Neural cell (in vitro differentiated cells): ENCODE results near the gene USP3. TPM values are rescaled to one million over a fixed set of nuclear protein-coding genes. Genes with fewer than 3 reads are reported as not detected.

Experiments used
- H2AFZ ChIP-seq: fragments of 200-600, 300-800 bp; sonication (generic), shearing (Covaris generic); 2 replicates; pipeline ENCODE4 v1.6.0; 2014; ENCODE audit warnings: low read depth, mild to moderate bottlenecking, antibody characterized with exemption, low read length, moderate library complexity
- H3F3A ChIP-seq: fragments of 200-600 bp; shearing (Covaris generic); 2 replicates; pipeline ENCODE4 v1.6.1; 2016; ENCODE audit warnings: mild to moderate bottlenecking, moderate library complexity, mixed read lengths, antibody characterized with exemption, low read length; ENCODE audit not compliant: insufficient read depth, poor library complexity, severe bottlenecking
- H3K27ac ChIP-seq: fragments of 200-600, 300-800 bp; sonication (generic), shearing (Covaris generic); 2 replicates; pipeline ENCODE4 v1.5.1; 2014; ENCODE audit warnings: mild to moderate bottlenecking, low read length, moderate library complexity
- H3K27me3 ChIP-seq: fragments of 300-800, 200-600 bp; sonication (generic), shearing (Covaris generic); 2 replicates; pipeline ENCODE4 v1.6.0; 2014; ENCODE audit warnings: mild to moderate bottlenecking, low read depth, low read length, moderate library complexity; ENCODE audit not compliant: insufficient read depth
- H3K36me3 ChIP-seq: fragments of 300-800, 200-600 bp; sonication (generic), shearing (Covaris generic); 2 replicates; pipeline ENCODE4 v1.5.1; 2014; ENCODE audit warnings: mild to moderate bottlenecking, antibody characterized with exemption, low read length, moderate library complexity; ENCODE audit not compliant: insufficient read depth
- H3K4me2 ChIP-seq: fragments of 300-800, 200-600 bp; sonication (generic), shearing (Covaris generic); 2 replicates; pipeline ENCODE4 v1.6.0; 2014; ENCODE audit warnings: mild to moderate bottlenecking, low read length
- H3K4me3 ChIP-seq: fragments of 300-800, 200-600 bp; sonication (generic), shearing (Covaris generic); 2 replicates; pipeline ENCODE4 v1.5.1; 2014; ENCODE audit warnings: mild to moderate bottlenecking, low read length, moderate library complexity
- H3K79me2 ChIP-seq: fragments of 200-600 bp; shearing (Covaris generic); replicated peaks from 2 replicates; pipeline ENCODE4 v1.6.0; 2014; ENCODE audit warnings: mild to moderate bottlenecking, low read length, moderate library complexity; ENCODE audit not compliant: insufficient read depth
- H3K9ac ChIP-seq: fragments of 300-800, 200-600 bp; sonication (generic), shearing (Covaris generic); 2 replicates; pipeline ENCODE4 v1.6.1; 2016; ENCODE audit warnings: mild to moderate bottlenecking, low read length, mixed read lengths
- H3K9me2 ChIP-seq: fragments of 200-600 bp; shearing (Covaris generic); 2 replicates; pipeline ENCODE4 v1.6.1; 2016; ENCODE audit warnings: mild to moderate bottlenecking, low read length, mixed read lengths; ENCODE audit not compliant: insufficient read depth
- H3K9me3 ChIP-seq: fragments of 200-600, 300-800 bp; sonication (generic), shearing (Covaris generic); 2 replicates; pipeline ENCODE4 v1.6.1; 2016; ENCODE audit warnings: mild to moderate bottlenecking, mixed run types, low read length, moderate library complexity, mixed read lengths
- H4K20me1 ChIP-seq: fragments of 200-600 bp; shearing (Covaris generic); 2 replicates; pipeline ENCODE4 v1.6.1; 2016; ENCODE audit warnings: mild to moderate bottlenecking, mixed run types; ENCODE audit not compliant: insufficient read depth
- EP300 ChIP-seq: fragments of 450-650 bp; conservative IDR thresholded peaks from 2 replicates; pipeline ENCODE4 v1.6.1; 2014; ENCODE audit warnings: antibody characterized with exemption, mild to moderate bottlenecking, moderate library complexity; ENCODE audit not compliant: poor library complexity, severe bottlenecking
- EZH2 ChIP-seq: fragments of 200-600, 300-800 bp; shearing (Covaris generic), sonication (generic); IDR thresholded peaks from 2 replicates; pipeline ENCODE4 v1.6.1; 2014; ENCODE audit warnings: antibody characterized with exemption, low read length, borderline replicate concordance, mild to moderate bottlenecking; ENCODE audit not compliant: insufficient read depth, poor library complexity, severe bottlenecking
- MXI1 ChIP-seq: fragments of 450-650 bp; conservative IDR thresholded peaks from 2 replicates; pipeline ENCODE4 v1.6.1; 2014; ENCODE audit warnings: antibody characterized with exemption, mild to moderate bottlenecking; ENCODE audit not compliant: poor library complexity, severe bottlenecking
- POLR2AphosphoS5 ChIP-seq: IDR thresholded peaks from 2 replicates; pipeline ENCODE4 v1.6.1; 2012
- RAD21 ChIP-seq: fragments of 450-650 bp; conservative IDR thresholded peaks from 2 replicates; pipeline ENCODE4 v1.6.1; 2014; ENCODE audit warnings: antibody characterized with exemption, mild to moderate bottlenecking, moderate library complexity
- SMC3 ChIP-seq: fragments of 450-650 bp; conservative IDR thresholded peaks from 2 replicates; pipeline ENCODE4 v1.6.1; 2014; ENCODE audit warnings: antibody characterized with exemption, mild to moderate bottlenecking, moderate library complexity; ENCODE audit not compliant: poor library complexity
- TAF1 ChIP-seq: IDR thresholded peaks from 2 replicates; pipeline ENCODE4 v1.6.1; 2012; ENCODE audit warnings: low read depth
- polyA plus RNA-seq: library from polyadenylated mRNA; depleted of rRNA; stranded (reverse); fragments of >200 nt; gene quantifications from 2 replicates; pipeline ENCODE4 v1.2.3, GENCODE V29; 2014
- TF ChIP-seq, protein P1 (sequence below): IDR thresholded peaks from 2 replicates; pipeline ENCODE4 v1.6.1; 2012; ENCODE audit warnings: borderline replicate concordance
- TF ChIP-seq, protein P2 (sequence below): fragments of 450-650 bp; IDR thresholded peaks from 2 replicates; pipeline ENCODE4 v1.5.1; 2014; ENCODE audit warnings: antibody characterized with exemption, mild to moderate bottlenecking, moderate library complexity; ENCODE audit not compliant: poor library complexity, severe bottlenecking

The USP3 gene
- polyA plus RNA-seq, 1 donor from 2014 or later: 68.0 TPM

DNA sequence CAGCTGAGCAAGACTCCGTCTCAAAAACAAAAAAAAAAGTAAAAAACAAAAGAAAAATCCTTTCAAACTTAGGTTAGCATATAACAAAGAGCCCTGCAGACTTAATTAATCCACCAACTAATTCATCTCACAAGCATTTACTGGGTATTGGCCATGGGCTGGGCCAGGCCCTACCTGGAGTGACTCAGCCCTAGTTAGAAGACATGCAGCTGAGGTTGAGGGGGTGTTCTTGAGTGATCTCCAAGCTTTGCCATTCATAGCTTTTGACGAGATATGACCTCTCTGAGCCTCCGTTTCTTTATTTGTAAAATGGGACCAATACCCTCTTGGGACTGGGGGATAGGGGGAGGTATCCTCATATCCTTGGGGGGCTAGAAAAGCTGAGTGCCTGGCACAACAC is 100.6 kb downstream of the USP3 start:
- Histone ChIP-seq H3K79me2 (no peaks in the 10 kb centered on the region), H3K9ac (no peak overlapping the region), H3K9me3 (no peaks in the 10 kb centered on the region), H3K9me2 (no peaks in the 10 kb centered on the region), H3K27me3 (no peaks in the 10 kb centered on the region), H4K20me1 (no peaks in the 10 kb centered on the region), H3K27ac (no peak overlapping the region), H3F3A (no peaks in the 10 kb centered on the region), H3K4me2 (no peak overlapping the region), H2AFZ (no peak overlapping the region), H3K36me3 (peaks cover 8% of the 10 kb centered on the region), H3K4me3 (no peak overlapping the region)
- no peak for TF ChIP-seq SMC3
- TF ChIP-seq MXI1: no peak
- no peak for TF ChIP-seq EP300

- no peak overlapping the region for H3K27ac ChIP-seq
These were observed 101.4 kb downstream of the USP3 start for GRCh38 chr15:63605816-63606215.

GRCh38 chr15:63606308-63606707 is 101.9 kb downstream of the USP3 start:
- no peak overlapping the region for H3K27ac ChIP-seq
- TF ChIP-seq, protein P1, sequence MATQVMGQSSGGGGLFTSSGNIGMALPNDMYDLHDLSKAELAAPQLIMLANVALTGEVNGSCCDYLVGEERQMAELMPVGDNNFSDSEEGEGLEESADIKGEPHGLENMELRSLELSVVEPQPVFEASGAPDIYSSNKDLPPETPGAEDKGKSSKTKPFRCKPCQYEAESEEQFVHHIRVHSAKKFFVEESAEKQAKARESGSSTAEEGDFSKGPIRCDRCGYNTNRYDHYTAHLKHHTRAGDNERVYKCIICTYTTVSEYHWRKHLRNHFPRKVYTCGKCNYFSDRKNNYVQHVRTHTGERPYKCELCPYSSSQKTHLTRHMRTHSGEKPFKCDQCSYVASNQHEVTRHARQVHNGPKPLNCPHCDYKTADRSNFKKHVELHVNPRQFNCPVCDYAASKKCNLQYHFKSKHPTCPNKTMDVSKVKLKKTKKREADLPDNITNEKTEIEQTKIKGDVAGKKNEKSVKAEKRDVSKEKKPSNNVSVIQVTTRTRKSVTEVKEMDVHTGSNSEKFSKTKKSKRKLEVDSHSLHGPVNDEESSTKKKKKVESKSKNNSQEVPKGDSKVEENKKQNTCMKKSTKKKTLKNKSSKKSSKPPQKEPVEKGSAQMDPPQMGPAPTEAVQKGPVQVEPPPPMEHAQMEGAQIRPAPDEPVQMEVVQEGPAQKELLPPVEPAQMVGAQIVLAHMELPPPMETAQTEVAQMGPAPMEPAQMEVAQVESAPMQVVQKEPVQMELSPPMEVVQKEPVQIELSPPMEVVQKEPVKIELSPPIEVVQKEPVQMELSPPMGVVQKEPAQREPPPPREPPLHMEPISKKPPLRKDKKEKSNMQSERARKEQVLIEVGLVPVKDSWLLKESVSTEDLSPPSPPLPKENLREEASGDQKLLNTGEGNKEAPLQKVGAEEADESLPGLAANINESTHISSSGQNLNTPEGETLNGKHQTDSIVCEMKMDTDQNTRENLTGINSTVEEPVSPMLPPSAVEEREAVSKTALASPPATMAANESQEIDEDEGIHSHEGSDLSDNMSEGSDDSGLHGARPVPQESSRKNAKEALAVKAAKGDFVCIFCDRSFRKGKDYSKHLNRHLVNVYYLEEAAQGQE: no peak
- TF ChIP-seq TAF1: no peak
- no peak for TF ChIP-seq EZH2
- TF ChIP-seq, protein P2, sequence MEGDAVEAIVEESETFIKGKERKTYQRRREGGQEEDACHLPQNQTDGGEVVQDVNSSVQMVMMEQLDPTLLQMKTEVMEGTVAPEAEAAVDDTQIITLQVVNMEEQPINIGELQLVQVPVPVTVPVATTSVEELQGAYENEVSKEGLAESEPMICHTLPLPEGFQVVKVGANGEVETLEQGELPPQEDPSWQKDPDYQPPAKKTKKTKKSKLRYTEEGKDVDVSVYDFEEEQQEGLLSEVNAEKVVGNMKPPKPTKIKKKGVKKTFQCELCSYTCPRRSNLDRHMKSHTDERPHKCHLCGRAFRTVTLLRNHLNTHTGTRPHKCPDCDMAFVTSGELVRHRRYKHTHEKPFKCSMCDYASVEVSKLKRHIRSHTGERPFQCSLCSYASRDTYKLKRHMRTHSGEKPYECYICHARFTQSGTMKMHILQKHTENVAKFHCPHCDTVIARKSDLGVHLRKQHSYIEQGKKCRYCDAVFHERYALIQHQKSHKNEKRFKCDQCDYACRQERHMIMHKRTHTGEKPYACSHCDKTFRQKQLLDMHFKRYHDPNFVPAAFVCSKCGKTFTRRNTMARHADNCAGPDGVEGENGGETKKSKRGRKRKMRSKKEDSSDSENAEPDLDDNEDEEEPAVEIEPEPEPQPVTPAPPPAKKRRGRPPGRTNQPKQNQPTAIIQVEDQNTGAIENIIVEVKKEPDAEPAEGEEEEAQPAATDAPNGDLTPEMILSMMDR: no peak
- no peak for TF ChIP-seq SMC3
- no peak for TF ChIP-seq RAD21
- TF ChIP-seq POLR2AphosphoS5: no peak
- TF ChIP-seq EP300: no peak
- TF ChIP-seq MXI1: no peak
- H3K4me2 ChIP-seq: no peak overlapping the region

More at GRCh38 chr15:63605816-63606215, 101.4 kb downstream of the USP3 start:
- H4K20me1 ChIP-seq: no peaks in the 10 kb centered on the region
- no peaks in the 10 kb centered on the region for H3K79me2 ChIP-seq
- H3K4me2 ChIP-seq: no peak overlapping the region
- H2AFZ ChIP-seq: no peak overlapping the region
- peaks cover 8% of the 10 kb centered on the region for H3K36me3 ChIP-seq
- H3K9me3 ChIP-seq: no peaks in the 10 kb centered on the region
- H3F3A ChIP-seq: no peaks in the 10 kb centered on the region
- no peaks in the 10 kb centered on the region for H3K9me2 ChIP-seq
- no peak overlapping the region for H3K4me3 ChIP-seq
- no peaks in the 10 kb centered on the region for H3K27me3 ChIP-seq
- no peak overlapping the region for H3K9ac ChIP-seq
- no peak for TF ChIP-seq TAF1

More at GRCh38 chr15:63606308-63606707, 101.9 kb downstream of the USP3 start:
- Histone ChIP-seq H3K79me2 (no peaks in the 10 kb centered on the region), H2AFZ (no peak overlapping the region), H3K36me3 (peaks cover 8% of the 10 kb centered on the region), H3K9me3 (no peaks in the 10 kb centered on the region), H3K27me3 (no peaks in the 10 kb centered on the region), H3K9me2 (no peaks in the 10 kb centered on the region), H3K4me3 (no peak overlapping the region), H4K20me1 (no peaks in the 10 kb centered on the region), H3K9ac (no peak overlapping the region), H3F3A (no peaks in the 10 kb centered on the region)
